GM19324 (cell line): ENCODE results near the gene ZC3H18.

Source experiments
- ATAC-seq: cut with Tn5 transposase; IDR thresholded peaks from one replicate; pipeline ENCODE4 v1.9.1; 2021; ENCODE audit warnings: mild to moderate bottlenecking, moderate library complexity; ENCODE audit not compliant: unreplicated experiment, low FRiP score

The ZC3H18 gene

DNA sequence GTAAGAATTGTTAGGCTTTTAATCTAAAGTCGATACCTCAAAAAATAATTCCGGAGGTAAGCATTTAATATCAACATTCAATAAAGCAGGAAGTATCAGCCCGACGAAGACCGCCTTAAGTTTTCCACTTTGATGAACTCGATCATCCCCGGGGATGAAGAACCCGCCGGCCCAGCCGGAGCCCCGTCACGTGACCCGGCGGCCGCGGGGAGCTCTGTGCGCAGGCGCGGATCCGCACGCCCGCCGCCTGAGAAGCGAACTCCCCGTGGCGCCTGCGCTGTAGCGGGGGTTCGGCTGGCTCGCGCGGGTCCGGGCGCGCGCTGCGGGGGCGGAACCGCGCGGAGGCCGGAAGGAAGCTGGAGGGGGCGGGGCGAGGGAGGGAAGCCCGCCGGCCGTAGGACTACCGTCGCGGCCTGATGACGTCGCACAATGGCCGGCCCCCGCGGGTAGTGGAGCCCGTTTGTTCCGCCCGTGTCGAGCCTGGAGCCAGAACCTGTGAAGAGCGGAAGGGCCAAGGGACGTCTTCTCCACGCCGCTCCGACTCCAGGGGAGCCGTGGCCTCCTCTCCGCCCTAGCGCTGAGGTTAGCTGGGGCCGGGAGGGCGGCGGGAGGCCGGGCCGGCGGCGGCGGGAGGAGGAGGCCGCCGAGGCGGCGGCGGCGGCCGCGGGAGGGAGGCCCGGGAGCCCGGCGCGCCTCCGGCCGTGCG, at the start of gene ZC3H18:
TSS of gene ZC3H18 (plus strand) at position 419 of the 706 bp plus-strand sequence. CDS start 6,721 bp downstream, outside the sequence.
- ATAC-seq = peak; percentile 88

DNA sequence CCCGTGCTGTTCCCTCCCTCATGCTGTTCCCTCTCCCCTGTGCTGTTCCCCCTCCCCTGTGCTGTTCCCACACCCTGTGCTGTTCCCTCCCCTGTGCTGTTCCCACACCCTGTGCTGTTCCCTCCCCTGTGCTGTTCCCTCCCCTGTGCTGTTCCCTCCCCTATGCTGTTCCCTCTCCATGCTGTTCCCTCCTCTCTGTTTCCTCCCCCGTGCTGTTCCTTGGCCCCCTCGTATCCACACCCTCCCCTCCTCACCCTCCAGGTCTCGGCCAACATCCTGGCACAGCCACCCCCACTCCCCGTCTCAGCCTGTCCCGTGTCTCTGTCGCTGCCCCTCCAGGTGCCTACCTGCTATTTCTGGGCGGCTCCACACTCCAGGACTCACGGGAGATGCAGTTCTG, 48.5 kb upstream of the ZC3H18 start:
- no peak for ATAC-seq

DNA sequence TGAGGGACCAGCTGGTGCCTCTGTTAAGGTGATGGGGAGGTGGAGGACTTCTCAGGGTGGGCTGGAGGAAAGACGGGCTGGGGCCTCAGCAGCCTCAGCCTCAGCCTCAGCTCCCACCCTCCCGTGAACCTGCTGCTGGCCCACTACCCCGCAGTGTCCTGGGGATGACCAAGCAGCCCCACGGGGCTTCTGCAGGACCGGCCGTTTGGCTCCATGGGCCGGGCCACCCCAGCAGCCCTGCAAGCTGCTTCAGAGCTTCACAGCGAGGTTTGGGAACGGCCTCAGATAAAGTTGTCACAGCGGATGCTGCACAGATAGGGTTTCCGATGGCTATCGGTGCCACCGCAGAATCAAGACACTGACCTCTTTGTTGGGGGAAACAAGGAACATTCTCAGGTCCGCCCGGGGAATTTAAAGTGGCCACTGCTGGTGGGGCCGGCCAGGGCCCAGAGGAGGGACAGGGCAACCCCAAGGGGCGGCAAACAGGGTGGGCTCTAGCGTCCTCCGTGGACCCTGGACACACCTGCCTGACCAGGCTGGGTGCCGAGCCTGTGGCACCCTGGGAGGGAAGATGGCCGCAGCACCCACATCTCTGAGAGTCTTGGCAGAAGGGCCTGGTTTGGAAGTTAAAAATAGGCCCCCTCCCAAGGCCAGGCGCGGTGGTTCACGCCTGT, 47.8 kb upstream of the ZC3H18 start:
- ATAC-seq = no peak

DNA sequence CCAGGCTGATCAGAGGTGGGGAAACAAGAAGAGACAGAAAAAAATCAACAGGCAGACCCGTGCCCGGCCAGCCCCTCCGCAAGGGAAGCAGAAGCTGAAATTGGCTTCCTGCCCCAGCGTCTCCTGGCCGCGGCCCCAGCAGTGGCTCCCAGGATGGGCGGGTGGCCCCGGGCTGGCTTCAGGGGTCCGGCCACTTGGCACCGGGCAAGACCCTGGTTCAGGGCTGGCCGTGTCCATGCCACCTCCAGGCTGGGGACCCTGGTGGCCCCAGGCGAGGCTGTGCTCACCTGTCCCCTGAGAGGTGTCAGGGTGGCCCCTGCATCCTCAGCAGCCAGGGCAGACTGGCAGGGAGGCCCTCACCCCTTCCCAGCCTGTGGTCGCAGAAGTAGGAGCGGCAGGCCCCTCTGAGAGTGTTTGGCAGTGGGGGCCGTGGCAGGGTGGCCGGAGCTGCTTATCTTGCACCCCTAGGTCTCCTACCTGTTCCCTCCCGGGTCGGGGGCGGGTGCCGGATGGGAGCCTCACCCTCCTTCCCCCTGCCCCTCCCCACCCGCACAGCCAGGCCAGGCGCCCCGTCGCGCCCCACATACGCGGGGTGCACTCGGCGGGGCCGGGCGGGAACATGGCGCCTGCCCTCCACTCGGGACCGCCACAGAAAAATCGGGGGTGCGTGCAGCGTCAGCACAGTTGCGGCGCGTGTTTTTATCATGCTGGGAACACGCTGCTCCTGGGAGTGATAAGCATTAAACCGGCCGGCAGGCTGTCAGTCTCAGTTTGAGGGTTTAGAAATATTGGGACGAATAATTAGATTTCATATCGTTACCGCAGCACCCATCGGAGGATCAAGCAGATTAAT, 46.7 kb upstream of the ZC3H18 start:
- no peak for ATAC-seq

DNA sequence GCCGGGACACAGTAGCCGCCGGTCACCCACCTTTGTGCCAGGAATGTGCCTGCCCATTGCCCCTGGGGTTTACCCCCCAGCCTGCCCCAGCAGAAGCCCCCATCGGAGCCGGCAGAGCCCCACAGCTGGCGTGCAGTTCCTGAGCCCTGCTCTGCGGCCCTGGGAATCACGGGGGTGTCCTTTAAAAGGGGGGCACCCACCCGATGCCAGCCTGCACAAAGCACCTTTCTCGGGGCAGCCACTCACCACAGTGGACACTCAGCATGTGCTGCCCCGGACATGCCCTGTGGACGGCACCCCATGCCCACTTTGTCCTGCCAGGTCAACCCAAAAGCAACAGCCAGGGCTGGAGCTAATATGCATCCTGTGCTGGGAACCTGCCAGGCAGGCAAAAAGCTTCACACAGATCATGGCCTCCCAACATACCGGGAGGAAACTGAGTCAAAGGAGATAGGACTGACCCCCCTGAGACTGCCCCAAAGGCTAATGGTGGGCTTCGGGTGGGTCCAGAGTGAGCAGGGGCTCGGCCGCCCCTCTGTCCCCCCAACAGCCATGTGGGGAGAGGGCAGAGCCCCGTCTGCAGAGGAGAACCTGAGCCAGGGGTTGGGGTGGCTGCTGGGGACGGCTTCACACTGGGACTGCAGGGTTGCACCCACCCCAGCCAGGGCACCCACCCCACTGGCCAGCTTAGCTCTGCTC, 45.8 kb upstream of the ZC3H18 start:
- ATAC-seq = no peak

DNA sequence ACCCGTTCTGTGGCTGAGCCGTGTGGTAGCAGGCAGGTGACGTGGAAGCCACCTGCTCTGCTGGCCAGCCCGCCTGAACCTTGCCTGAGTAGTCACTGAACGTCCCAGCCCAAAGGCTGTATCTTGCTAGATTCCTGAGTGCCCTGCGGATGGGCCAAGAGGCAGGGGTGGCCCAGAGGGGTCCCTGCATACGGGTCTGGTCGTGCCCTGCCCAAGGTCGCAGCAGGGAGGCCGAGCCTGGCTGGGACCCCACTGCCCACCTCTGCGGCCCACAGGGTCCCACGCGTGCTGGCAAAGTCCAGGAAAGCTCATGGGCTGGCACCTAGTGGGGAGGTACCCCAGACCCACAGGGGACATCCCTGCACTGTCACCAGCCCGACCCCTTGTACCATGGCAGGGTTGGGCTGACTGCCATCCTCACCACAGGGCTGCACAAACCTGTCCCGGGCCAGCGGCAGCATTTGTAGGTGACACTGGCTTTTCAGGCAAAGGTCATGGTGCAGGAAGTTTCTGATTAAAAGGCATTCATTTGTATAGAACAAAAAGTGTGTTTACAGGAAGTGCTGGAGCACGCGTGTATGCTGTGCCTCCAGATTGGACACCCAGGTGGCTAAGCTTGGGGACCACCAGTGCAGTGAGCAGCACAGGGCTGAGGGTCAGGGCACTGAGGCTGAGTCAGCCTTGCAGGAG, 45.1 kb upstream of the ZC3H18 start:
- no peak for ATAC-seq

DNA sequence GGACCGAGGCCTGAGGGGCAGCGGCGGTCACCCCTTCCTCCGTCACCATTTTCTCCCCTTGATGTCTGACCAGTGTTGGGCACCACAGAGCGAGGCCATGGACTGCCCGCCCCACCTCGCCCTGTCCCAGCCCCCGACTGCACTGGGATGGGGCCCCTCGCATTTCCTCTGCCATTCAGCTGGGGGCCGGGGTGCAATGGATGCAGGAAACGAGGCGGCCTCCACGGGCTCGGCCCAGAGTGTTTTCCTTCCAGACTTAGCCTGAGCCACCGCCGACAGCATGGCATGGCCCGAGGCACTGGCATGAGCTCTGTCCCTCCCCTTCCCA, 44.6 kb upstream of the ZC3H18 start:
- no peak for ATAC-seq

DNA sequence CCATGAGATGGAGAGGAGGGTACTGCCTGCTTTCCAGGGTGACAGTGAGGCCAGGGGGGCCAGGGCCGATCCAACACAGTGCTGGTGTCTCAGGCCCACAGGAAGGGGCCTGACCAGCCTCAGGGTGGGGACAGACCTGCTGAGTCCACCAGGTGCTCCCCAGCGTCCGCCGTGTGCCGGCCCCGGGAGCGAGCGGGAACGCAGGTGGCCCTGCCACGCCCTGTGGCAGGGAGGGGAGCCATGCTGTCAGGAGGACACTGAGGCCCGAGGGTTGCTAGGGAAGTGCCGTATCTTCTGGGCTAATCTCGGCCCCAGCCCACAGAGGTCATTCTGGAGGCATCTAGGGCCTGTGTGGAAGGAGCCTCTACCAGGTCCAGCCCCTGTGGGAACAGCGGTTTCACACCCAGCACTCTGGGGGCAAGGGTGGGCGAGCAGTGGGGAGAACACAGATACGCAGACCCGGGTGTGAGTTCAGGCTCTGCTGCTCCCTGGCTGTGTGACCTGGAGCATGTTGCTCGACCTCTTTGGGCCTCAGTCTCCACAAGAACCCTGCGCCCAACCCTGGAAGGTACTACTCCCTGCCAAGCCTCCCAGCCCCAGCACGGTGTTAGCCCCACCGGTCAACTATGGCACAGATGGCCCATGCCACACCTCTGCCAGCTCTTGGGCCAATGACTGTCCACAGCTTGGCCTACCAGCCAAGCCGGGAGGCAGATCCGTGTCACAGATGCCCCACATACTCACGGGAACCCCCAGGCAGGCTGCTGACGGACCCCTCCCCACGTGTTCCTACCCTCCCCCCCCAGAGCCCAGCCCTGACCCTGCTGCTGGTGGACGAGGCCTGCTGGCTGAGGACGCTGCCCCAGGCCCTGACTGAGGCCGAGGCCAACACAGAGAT, 43.9 kb upstream of the ZC3H18 start:
- ATAC-seq = no peak

DNA sequence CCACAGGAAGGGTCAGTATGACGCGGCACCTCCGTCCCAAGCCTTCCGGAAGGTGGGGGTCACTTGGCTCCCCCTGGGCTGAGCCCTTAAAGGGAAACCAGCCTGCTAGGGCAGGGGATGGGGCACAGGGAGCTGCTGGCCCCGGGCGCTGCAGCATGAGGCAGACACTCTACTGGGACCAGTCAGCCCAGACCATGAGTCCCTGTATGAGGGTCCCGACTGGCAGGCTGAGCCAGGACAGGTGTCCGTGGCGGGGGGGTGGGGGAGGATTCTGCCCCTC, 43.4 kb upstream of the ZC3H18 start:
- ATAC-seq = no peak

DNA sequence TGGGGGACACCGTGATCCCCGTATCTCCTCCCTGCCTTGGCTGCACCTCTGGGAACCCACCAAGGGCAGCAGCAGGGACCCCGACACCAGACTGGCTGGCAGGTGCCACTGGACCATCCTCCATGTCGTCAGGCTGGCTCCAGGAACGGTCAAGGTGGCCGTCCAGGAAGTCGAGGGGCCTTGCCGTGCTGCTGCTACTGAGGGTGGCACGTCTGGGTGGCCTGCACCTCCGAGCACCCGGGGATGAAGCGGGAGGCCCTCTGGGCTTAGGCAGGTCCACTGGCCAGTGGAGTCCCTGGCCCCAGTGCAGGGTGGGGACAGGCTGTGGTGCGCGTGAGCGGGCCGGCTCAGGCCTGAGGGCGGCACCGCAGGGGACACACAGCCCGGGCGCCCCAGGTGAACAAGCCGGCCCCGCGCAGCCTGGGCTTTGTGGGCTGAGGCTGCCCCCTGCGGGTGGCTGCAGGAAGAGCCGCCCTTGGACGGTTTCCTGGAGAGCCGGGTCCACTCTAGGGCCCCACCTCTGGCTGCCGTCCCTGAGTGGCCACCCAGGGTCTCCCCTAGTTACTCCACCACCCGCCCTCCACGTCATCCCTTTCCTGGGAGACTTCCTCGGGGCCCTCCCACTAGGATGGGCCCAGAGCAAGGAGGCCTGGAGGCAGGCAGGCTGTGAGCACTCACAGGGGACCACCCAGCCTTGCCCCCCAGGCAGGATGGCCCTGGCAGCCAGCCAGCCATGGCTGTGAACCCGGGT, 42.8 kb upstream of the ZC3H18 start:
- ATAC-seq = no peak

DNA sequence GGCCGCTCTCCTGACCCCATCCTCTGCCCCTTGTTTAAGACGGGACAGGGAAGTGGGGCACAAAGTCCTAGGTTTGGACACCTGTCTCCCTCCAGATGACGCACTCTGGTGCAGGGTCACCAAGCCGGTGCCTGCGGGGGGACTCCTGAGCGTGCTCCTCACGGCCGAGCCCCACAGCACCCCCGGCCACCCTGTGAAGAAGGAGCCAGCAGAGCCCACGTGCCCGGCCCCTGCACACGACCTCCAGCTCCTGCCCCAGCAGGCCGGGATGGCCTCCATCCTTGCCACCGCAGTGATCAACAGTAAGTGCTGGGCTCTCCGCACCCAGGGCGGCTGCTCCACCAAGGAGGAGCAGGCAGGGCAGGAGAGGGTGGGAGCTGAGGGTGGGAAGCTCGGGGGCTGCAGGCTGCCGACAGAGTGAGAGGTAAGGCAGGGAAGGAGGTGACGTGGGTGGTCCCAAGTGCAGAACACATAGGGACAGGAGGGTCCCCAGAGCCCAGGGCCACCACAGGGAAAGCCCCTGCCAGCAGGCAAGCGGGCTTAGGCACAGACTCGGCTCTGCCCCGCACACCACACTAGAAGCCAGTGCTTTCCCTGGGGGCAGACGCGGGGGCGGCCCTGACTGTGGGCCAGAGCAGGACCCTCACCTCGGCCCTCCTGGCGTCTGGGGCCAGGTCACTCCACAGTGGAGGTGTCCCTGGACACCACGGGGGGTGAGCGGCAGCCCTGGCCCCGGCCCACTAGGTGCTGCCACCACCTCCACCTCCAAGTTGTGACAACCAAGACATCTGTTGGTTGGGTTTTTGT, 42.1 kb upstream of the ZC3H18 start:
- ATAC-seq = no peak

DNA sequence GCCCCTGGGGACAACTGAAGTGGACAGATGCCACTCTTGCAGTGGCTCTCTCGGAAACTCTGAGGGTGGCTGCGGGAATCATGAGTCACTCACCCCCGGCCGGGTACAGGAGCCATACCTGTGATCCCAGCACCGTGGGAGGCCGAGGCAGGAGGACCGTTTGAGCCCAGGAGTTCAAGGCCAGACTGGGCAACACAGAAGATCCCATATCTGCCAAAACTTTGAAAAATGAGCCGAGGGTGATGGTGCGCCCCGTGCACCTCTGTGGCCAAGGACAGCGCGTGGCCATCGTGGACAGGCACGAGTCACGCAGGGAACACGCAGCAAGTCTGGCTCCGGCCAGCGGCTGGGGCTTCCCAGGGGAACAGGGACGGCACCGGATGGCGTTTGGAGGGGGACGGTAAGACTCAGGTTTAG, 41.3 kb upstream of the ZC3H18 start:
- no peak for ATAC-seq

DNA sequence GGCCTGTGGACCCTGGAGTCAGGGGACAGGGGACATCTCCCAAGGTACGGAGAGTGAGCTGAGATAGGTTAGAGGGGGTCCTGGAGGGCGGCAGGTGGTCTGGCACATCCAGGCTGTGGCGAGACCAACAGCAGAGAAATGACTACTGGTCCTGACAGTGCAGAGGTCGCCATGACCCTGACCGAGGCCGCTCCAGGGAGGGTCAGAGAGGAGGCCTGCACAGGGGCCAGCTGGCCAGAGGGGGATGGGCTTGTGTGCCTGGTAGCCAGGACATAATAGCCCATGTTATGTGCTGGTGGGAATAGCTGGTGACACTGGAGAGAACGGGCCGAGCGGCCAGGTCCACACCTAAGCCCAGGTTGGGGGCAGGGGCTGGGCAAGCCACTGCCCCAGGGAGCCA, 40.6 kb upstream of the ZC3H18 start:
- no peak for ATAC-seq

DNA sequence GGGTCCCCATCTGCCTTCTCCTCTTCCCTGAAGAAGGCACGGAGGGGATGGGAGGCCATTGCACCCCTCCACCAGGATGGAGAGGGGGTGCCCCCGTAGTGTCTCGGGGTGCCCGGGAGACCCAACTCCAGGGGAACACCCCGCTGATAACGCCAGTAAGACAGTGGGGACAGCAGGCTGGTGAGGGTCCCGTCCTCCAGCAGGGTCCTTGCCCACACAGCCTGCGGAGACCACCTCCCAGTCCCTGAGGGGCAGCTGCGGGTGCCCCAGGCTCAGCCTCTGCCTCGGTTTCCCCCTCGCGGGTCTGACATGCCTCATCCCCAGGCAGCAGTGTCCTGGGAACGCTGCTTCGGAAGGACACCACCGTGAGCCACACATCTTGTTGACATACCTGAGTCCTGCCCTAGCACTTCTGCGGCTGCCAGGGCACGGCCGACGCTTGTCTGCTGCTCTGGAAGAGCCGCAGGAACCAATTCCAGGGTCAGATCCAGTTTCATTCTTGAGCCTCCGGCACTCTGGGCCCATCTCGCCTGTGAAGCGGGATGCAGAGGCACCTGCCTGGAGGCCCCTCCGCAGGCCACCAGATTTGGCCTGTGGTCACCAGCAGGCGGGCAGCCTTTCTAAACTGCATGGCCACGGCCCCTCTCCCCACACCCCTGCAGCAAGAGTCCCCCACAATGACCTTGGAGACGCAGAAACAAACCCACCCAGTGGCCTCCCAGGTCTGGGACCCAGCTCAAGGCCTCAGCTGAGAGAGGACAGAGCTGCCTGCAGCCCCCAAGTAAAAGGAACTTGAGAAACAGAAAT, 39.9 kb upstream of the ZC3H18 start:
- ATAC-seq = no peak

DNA sequence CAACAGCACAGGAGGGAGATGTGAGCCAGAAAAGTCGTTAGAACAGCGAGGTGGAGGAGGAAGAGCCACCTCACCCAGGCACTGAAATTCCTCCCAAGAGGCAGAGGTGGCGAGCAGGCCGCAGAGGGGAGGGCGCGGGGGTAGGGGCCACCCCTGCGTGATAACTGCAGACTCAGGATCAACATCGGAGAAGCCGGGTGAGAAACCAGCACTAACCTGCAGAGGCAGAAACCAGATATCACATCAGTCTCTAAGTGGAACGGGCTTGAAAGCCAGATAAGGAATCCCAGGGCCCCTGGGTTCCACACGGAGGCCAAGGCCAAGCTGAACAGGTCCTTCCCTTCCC, 39.4 kb upstream of the ZC3H18 start:
- ATAC-seq = no peak

DNA sequence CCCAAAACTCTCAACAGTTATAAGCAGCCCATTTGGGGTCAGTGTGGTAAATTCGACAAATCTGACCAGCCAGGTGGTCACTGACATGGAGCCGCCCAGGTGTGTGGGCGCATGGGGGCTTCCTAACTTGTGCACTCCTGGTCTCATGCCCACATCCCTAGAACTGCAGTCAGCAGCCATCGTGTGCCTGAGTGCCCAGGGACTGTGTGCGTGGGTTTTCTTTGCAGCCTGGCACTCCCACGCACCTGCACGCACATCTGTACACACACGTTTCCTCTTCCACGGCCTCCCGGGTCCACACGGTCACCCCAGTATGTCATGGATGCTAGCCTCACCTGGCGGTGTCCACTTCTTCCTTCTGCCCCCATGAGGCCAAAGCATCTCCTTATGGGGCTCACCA, 38.9 kb upstream of the ZC3H18 start:
- no peak for ATAC-seq

DNA sequence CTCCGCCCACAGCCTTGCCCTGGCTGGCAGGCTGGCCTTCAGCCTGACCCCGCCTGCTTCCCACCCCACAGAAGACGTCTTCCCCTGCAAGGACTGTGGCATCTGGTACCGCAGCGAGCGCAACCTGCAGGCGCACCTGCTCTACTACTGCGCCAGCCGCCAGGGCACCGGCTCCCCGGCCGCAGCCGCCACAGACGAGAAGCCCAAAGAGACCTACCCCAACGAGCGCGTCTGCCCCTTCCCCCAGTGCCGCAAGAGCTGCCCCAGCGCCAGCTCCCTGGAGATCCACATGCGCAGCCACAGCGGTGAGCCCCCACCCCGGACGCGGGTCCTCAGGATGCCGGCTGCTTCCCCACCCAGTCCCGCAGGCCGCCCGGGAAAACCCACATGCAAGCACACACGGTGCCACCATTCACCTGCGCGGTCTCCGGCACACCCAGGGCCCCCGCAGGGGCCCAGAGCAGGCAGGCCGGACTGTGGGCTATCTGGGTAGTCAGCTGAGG, 38.2 kb upstream of the ZC3H18 start:
- no peak for ATAC-seq
